Naive thymus-derived CD8-positive, alpha-beta T cell (primary cell): ENCODE measurements around the gene IGSF5. TPM values are rescaled to one million over a fixed set of nuclear protein-coding genes. Genes with fewer than 3 reads are reported as not detected.

Experiments used
- ATAC-seq, 2 donors: fragments of 150-1000 bp; cut with Tn5 transposase in 1 of 2; sonication (Bioruptor Pico), chemical (Tn5 transposase) in 1 of 2; 1 replicate in 1 of 2; 2 replicates in 1 of 2; pipeline ENCODE4 v1.10.0; 2021; ENCODE audit warnings: mild to moderate bottlenecking in 2 of 2, moderate library complexity in 2 of 2
- POLR2A ChIA-PET: fragments of 350-600 bp; sonication (Branson Sonifier 250); formaldehyde crosslinking; loops from one replicate; lab custom pipeline; 2021; ENCODE audit warnings: antibody characterized with exemption; lab: Charles Lee
- DNase-seq, 10 donors: peaks; one replicate each; pipeline versions ENCODE4 v3.0.0 to v3.0.0-alpha.2; 2020 to 2022
- H3K27ac Mint-ChIP-seq, 10 donors: one replicate each; pipeline ENCODE4 v1.8.0; 2020 to 2022; ENCODE audit warnings: mild to moderate bottlenecking in 10 of 10, mixed read lengths in 10 of 10, moderate library complexity in 4 of 10, inconsistent platforms in 1 of 10
- H3K27me3 Mint-ChIP-seq, 5 donors: one replicate each; pipeline ENCODE4 v1.8.0; 2021 to 2022; ENCODE audit warnings: mixed read lengths in 5 of 5
- H3K36me3 Mint-ChIP-seq, 3 donors: one replicate each; pipeline ENCODE4 v1.8.0; 2020 to 2022; ENCODE audit warnings: mixed read lengths in 3 of 3, mild to moderate bottlenecking in 2 of 3, inconsistent platforms in 1 of 3
- H3K4me1 Mint-ChIP-seq, 4 donors: one replicate each; pipeline ENCODE4 v1.8.0; 2021 to 2022; ENCODE audit warnings: mixed read lengths in 4 of 4
- H3K4me3 Mint-ChIP-seq, 10 donors: one replicate each; pipeline ENCODE4 v1.8.0; 2020 to 2022; ENCODE audit warnings: mild to moderate bottlenecking in 10 of 10, mixed read lengths in 10 of 10, moderate library complexity in 6 of 10, inconsistent platforms in 1 of 10
- H3K9me3 Mint-ChIP-seq, 9 donors: one replicate each; pipeline ENCODE4 v1.8.0; 2020 to 2022; ENCODE audit warnings: mixed read lengths in 9 of 9, mild to moderate bottlenecking in 3 of 9, inconsistent platforms in 1 of 9, moderate library complexity in 1 of 9
- polyA plus RNA-seq, 3 donors: library from polyadenylated mRNA; unstranded; fragments of 300-500 nt; fragmentation: Illumina TruSeq; gene quantifications; one replicate each; pipeline ENCODE4 v1.2.3, GENCODE V29; 2021
- total RNA-seq, 8 experiments: library from RNA in 2 of 8; stranded (reverse) in 2 of 8; gene quantifications; one replicate each; pipeline ENCODE4 v1.2.3 and lab custom pipeline; 2021 to 2026

IGSF5 gene
- total and polyA plus RNA-seq, 5 experiments from 2014 or later, result not detected

- DNase-seq, result no peak
- no peak overlapping the region for H3K4me3 Mint-ChIP-seq
- peak overlapping the region in 1 of 10 donors; percentile 15 for H3K27ac Mint-ChIP-seq
- H3K36me3 Mint-ChIP-seq, result no peaks in the 10 kb centered on the region
- H3K9me3 Mint-ChIP-seq, result peaks cover 0 to 2% (median 0%) of the 10 kb centered on the region in 9 donors
- POLR2A ChIA-PET, result no interaction called here
- no peak for ATAC-seq
- H3K4me1 Mint-ChIP-seq, result peaks cover 0 to 5% (median 0%) of the 10 kb centered on the region in 4 donors
- H3K27me3 Mint-ChIP-seq, result peaks cover 0 to 26% (median 10%) of the 10 kb centered on the region in 5 donors
Observed at GRCh38 chr21:39843483-39843882, 98.5 kb downstream of the IGSF5 start.

GRCh38 chr21:39843916-39844315 lies 98.9 kb downstream of the IGSF5 start:
- Mint-ChIP-seq H3K27ac (no peak overlapping the region), H3K27me3 (peaks cover 0 to 26% (median 10%) of the 10 kb centered on the region in 5 donors), H3K9me3 (peaks cover 0 to 2% (median 0%) of the 10 kb centered on the region in 9 donors), H3K4me3 (no peak overlapping the region), H3K4me1 (peaks cover 0 to 5% (median 0%) of the 10 kb centered on the region in 4 donors), H3K36me3 (no peaks in the 10 kb centered on the region)
- POLR2A ChIA-PET, result no interaction called here
- DNase-seq (no peak), ATAC-seq (no peak)

DNA sequence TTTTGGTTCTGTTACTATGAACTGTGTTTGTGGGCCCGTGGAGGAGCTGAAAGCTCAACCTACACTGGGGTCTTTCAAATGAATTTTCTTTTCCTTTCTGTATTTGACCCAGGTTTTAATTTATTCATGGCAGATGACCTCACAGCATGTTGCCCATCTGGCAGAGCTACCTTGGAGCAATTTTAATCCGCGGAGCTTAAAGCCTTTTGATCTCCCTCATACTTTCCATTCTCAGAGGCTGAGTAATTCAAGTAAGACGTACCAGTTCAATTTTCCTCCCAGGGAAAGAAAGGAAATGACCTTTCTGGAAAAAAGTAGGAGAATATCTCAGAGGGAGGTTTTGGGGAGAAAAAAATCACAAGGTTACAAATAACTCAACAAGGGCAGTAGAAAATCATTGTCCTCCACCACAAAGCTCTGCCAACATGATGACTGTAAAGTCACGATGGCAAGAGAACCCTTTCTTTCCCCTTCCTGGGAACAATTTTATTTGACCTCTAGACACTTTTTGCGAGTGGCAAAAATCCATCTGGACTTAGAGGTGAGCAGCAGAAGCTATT lies 100.7 kb downstream of the IGSF5 start:
- Mint-ChIP-seq H3K4me3 (no peak overlapping the region), H3K9me3 (peaks cover 0 to 2% (median 0%) of the 10 kb centered on the region in 9 donors)
- no peak for DNase-seq

DNA sequence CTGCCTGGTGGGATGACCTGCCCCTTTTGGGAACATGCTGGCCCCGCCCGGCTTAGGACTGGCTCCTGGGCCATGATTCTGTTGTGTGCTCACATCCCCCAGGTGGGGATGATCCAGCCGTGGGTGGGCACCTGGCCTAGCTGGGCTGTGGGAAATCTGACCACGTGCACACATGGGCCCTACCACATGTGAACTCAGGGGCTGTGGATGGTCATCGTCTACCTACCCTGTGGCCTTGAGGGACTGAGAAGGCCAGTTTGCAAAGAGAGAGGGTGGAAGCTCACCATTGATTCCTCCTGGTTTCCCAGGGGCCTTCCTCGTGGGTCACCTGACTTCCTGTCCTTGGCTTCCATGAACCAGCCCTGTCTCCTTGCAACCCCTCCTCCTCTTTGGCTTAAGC lies 102.9 kb downstream of the IGSF5 start:
- no peak for ATAC-seq
- Mint-ChIP-seq H3K9me3 (peaks cover 0 to 6% (median 0%) of the 10 kb centered on the region in 9 donors), H3K36me3 (no peaks in the 10 kb centered on the region), H3K27ac (no peak overlapping the region), H3K4me3 (no peak overlapping the region), H3K27me3 (peaks cover 0 to 9% (median 5%) of the 10 kb centered on the region in 5 donors), H3K4me1 (no peaks in the 10 kb centered on the region)
- no peak for DNase-seq
- POLR2A ChIA-PET, result no interaction called here

More for the DNA sequence above, 100.7 kb downstream of the IGSF5 start:
- ATAC-seq, result no peak
- peaks cover 0 to 5% (median 0%) of the 10 kb centered on the region in 4 donors for H3K4me1 Mint-ChIP-seq
- H3K27ac Mint-ChIP-seq, result no peak overlapping the region
- no peaks in the 10 kb centered on the region for H3K36me3 Mint-ChIP-seq
- POLR2A ChIA-PET, result no interaction called here
- peaks cover 0 to 26% (median 10%) of the 10 kb centered on the region in 5 donors for H3K27me3 Mint-ChIP-seq

DNA sequence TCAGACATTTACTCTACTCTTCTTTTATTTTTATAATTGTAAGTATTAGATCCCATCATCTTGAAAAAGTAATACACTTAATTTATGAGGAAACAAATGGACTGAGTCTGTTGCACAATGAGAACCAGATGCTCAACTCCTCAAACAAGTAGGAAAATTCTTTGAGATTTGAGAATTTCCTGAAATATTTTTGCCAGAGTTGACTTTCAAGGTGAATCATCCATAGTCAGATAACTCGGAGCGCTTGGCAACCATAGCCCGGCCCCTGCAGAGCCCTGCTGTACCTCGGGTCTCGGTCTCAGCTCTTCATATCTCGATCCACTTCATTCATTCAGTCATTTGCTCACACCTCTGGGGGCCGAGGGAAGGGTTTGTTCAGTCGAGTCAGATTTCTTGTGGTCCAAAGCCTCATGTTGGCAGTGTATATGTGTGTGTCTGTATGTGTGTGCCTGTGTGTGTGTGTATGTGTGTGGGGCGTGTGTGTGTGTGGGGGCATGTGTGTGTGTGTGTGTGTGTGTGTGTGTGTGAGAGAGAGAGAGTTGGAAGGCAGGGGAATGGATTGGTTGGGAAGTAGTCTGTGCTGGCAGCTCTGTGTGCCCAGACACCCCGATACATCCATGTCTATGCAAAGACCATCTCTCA lies 104.2 kb downstream of the IGSF5 start:
- H3K27ac Mint-ChIP-seq, result no peak overlapping the region
- H3K27me3 Mint-ChIP-seq, result peaks cover 0 to 2% (median 0%) of the 10 kb centered on the region in 5 donors
- H3K36me3 Mint-ChIP-seq, result no peaks in the 10 kb centered on the region
- ATAC-seq, result no peak
- no peak for DNase-seq
- H3K4me1 Mint-ChIP-seq, result no peaks in the 10 kb centered on the region
- H3K4me3 Mint-ChIP-seq, result no peak overlapping the region
- POLR2A ChIA-PET, result no interaction called here
- H3K9me3 Mint-ChIP-seq, result peaks cover 0 to 18% (median 1%) of the 10 kb centered on the region in 9 donors

- DNase-seq (no peak), ATAC-seq (no peak)
- H3K27ac Mint-ChIP-seq, result no peak overlapping the region
- no peaks in the 10 kb centered on the region for H3K4me1 Mint-ChIP-seq
- H3K27me3 Mint-ChIP-seq, result no peaks in the 10 kb centered on the region
- H3K36me3 Mint-ChIP-seq, result no peaks in the 10 kb centered on the region
- H3K9me3 Mint-ChIP-seq, result peaks cover 0 to 22% (median 2%) of the 10 kb centered on the region in 9 donors
- no peak overlapping the region for H3K4me3 Mint-ChIP-seq
- POLR2A ChIA-PET, result no interaction called here
Observed at GRCh38 chr21:39850333-39850732, 105.3 kb downstream of the IGSF5 start.

DNA sequence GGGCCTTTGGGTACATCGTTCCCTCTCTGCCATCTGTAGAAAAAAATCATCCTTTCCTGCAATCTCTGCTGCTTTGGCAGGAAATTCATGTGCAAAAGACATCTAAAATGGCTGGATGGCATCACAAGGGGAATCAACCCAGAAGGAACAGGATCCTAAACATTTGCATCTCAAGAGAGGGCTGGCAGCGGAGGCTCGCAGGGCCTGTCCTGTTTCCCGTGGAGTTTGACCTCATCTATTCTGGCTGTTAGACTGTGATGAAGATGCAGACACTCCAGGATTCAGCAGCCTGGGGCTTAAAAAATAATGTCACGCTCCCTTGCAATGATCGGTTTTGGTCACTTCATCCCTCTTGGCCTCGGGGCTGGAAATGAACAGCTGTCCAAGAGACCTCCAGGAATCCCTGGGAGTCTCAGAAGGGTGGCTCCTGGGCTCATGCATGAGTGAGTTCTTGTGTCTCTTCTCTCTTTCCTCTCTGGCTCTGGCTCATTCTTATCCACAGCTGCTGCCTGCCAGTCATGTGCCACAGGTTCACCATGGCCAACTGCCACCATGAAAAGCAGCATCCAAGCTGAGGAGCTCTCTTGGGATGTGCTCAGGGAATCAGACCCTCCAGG lies 106.1 kb downstream of the IGSF5 start:
- Mint-ChIP-seq H3K4me3 (no peak overlapping the region), H3K27me3 (no peaks in the 10 kb centered on the region), H3K4me1 (no peaks in the 10 kb centered on the region), H3K36me3 (no peaks in the 10 kb centered on the region), H3K9me3 (peaks cover 0 to 22% (median 2%) of the 10 kb centered on the region in 9 donors), H3K27ac (peak overlapping the region in 1 of 10 donors; percentile 3)
- POLR2A ChIA-PET, result no interaction called here
- DNase-seq, result no peak
- ATAC-seq, result no peak

Other genes starting within 250 kb of the IGSF5 start
- not detected for gene B3GALT5, start 132.2 kb upstream of the IGSF5 start, total RNA-seq
- gene B3GALT5, start 132.2 kb upstream of the IGSF5 start, polyA plus RNA-seq, result not detected
- not detected for gene PCP4, start 122.3 kb downstream of the IGSF5 start, total RNA-seq
- not detected for gene PCP4, start 122.3 kb downstream of the IGSF5 start, polyA plus RNA-seq